Measurements from ENCODE around the gene MRGPRE.

Gene MRGPRE

DNA sequence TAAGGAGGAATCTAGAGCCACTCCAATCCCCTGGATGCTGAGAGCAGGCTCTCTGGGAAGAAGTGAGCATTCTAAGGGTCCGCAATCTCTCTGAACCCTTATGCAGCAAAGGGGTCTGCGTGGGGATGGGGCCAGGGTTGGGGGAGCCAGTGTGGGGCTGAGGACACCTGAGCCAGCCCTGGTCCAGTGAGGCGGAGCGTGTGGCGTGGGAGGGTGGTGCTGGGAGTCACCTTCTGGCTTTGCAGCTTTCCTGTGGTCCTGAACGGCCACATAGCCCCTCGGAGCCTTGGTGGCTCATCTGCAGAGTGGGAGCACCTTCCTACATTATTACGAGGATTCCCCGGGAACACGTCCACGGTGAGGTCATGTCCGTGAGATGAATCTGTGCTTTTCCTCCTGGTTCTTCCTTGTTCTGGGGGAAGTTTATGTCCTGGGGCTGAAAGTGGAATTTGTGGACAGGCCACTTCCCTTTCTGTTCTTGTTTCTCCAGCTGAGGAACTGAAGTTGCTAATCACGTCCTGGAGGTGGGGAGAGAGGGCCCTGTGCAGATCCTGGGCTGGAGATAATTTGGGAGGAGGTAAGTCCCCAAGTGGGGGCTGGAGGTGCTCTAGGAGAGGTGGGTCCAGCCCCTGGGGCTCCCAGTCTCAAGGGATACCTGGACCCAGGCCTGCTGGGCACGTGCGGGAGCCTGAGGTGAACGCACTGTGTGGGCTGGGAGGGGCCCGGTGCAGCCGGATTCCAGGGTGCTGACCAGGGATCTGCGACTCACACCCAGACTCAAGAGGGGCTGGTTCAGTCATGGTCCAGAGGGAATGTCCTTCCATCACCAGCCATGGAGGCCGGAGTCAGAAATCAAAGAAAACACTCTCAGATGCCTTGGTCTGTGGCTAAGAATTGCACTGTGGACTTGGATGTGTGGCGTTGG, 6.1 kb downstream of the MRGPRE start:
- CTCF ChIA-PET = no interaction called here
- WGBS (ENCODE audit: insufficient coverage) = 63% methylated on average over 14 of the region's 21 CpGs
- peak; percentile 12 to 34 (median 34) for DNase-seq
- Histone ChIP-seq H3K9me3 (ENCODE audit: control extremely low read depth in 1 of 5, control insufficient read depth in 4 of 5, insufficient read depth in 2 of 5, low read depth in 1 of 5, low read length in 4 of 5) (no peaks in the 10 kb centered on the region), H3K27ac (ENCODE audit: insufficient read depth in 1 of 2, low read depth in 1 of 2, low read length in 2 of 2, poor library complexity in 1 of 2, severe bottlenecking in 2 of 2) (no peak overlapping the region), H3K4me3 (ENCODE audit: control insufficient read depth in 1 of 7, extremely low read depth in 1 of 7, insufficient read depth in 4 of 7, low read depth in 2 of 7, low read length in 6 of 7) (no peak overlapping the region), H3K36me3 (ENCODE audit: control insufficient read depth in 4 of 4, insufficient read depth in 4 of 4, low read length in 3 of 4) (no peaks in the 10 kb centered on the region), H3K4me1 (ENCODE audit: control extremely low read depth in 1 of 4, control insufficient read depth in 4 of 4, insufficient read depth in 4 of 4, low read length in 3 of 4) (peaks cover 0 to 21% (median 13%) of the 10 kb centered on the region in 4 experiments), H3K27me3 (replicated peaks in 2 of 5; ENCODE audit: control insufficient read depth in 4 of 5, insufficient read depth in 5 of 5, low read length in 4 of 5) (no peaks in the 10 kb centered on the region)
- POLR2A ChIA-PET = no interaction called here

DNA sequence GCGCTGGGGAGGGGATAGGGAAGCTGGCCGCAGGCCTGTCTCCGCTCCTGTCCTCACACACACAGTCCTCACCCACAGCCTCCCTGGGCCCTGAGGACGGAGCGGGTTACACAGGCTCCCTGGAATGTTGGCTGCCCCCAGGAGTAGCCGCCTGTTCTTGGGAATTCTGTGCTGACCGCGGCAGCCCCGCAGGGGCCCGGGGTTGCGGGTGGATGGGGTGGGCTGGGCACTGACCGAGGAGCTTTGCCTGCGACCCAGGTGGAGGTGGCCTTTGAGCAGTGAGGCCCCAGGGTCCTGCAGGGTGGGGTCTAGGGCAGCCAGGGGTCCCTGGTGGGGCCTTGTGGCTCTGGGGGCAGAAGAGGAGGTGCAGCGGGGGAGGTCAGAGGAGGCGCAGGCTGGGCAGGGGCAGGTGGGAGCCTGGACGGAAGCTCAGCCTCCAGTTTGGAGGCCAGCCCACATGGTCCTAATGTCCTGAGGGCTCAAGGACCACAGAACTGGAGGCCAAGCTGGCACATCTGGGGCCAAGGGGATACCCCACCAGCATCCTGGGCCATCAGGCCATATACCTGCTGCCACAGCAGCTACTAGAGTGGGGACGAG, 7.0 kb downstream of the MRGPRE start:
- Histone ChIP-seq H3K9me3 (ENCODE audit: control extremely low read depth in 1 of 5, control insufficient read depth in 4 of 5, insufficient read depth in 2 of 5, low read depth in 1 of 5, low read length in 4 of 5) (no peaks in the 10 kb centered on the region), H3K4me1 (ENCODE audit: control extremely low read depth in 1 of 4, control insufficient read depth in 4 of 4, insufficient read depth in 4 of 4, low read length in 3 of 4) (peaks cover 0 to 26% (median 13%) of the 10 kb centered on the region in 4 experiments), H3K27me3 (replicated peaks in 2 of 5; ENCODE audit: control insufficient read depth in 4 of 5, insufficient read depth in 5 of 5, low read length in 4 of 5) (no peaks in the 10 kb centered on the region), H3K36me3 (ENCODE audit: control insufficient read depth in 4 of 4, insufficient read depth in 4 of 4, low read length in 3 of 4) (no peaks in the 10 kb centered on the region), H3K27ac (ENCODE audit: insufficient read depth in 1 of 2, low read depth in 1 of 2, low read length in 2 of 2, poor library complexity in 1 of 2, severe bottlenecking in 2 of 2) (no peak overlapping the region), H3K4me3 (ENCODE audit: control insufficient read depth in 1 of 7, extremely low read depth in 1 of 7, insufficient read depth in 4 of 7, low read depth in 2 of 7, low read length in 6 of 7) (no peak overlapping the region)
- WGBS (ENCODE audit: insufficient coverage) = 97% methylated on average over 7 of the region's 17 CpGs
- ChIA-PET POLR2A (no interaction called here), CTCF (interaction anchor here (1.4 to 1.7 kb wide), 2 partner anchors 11 to 116 kb away, joined by 4 read pairs; no protein-coding TSS in a partner anchor)
- no peak for DNase-seq

DNA sequence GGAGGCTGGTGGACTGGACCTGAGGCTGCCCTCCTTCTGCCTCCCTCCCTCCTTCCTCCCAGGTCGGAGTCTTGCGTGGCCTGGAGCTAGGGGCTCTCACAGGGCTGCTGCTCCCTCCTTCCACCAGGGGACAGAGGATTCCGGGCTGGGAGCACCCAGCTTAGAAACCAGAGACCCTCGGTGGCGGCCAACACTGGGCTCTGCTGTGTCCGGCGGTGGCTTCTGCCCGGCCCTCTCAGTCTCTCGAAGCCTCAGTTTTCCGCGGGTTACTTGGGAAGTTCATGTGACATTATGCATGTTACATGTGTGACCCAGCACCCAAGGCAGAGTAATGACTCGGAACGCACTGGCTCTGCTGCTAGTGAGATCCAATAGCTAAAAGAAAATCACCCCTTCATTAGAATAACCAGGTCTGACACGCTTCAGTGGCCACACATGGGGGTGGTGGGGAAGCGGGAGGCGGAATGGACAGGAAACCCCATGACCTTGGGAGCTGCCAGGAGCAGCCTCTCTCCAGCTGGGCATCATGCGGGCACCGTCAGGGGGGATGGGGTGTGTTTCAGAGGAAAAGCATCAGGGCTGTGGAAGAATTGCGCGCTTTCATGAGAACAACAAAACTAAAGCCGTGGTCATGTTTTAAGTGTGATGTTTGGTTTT, 7.7 kb downstream of the MRGPRE start:
- ChIA-PET CTCF (interaction anchor here (1.4 to 5.5 kb wide), 3 partner anchors 10 to 116 kb away, joined by 4 to 32 read pairs (median 4); no protein-coding TSS in a partner anchor), POLR2A (no interaction called here)
- no peak overlapping the region for H3K27ac ChIP-seq (ENCODE audit: insufficient read depth in 1 of 2, low read depth in 1 of 2, low read length in 2 of 2, poor library complexity in 1 of 2, severe bottlenecking in 2 of 2)
- no peak overlapping the region for H3K4me3 ChIP-seq (ENCODE audit: control insufficient read depth in 1 of 7, extremely low read depth in 1 of 7, insufficient read depth in 4 of 7, low read depth in 2 of 7, low read length in 6 of 7)
- H3K27me3 ChIP-seq (replicated peaks in 2 of 5; ENCODE audit: control insufficient read depth in 4 of 5, insufficient read depth in 5 of 5, low read length in 4 of 5) = no peaks in the 10 kb centered on the region
- no peaks in the 10 kb centered on the region for H3K9me3 ChIP-seq (ENCODE audit: control extremely low read depth in 1 of 5, control insufficient read depth in 4 of 5, insufficient read depth in 2 of 5, low read depth in 1 of 5, low read length in 4 of 5)
- H3K36me3 ChIP-seq (ENCODE audit: control insufficient read depth in 4 of 4, insufficient read depth in 4 of 4, low read length in 3 of 4) = no peaks in the 10 kb centered on the region
- no peak for DNase-seq
- 95% methylated on average over 16 of the region's 21 CpGs for WGBS (ENCODE audit: insufficient coverage)
- H3K4me1 ChIP-seq (ENCODE audit: control extremely low read depth in 1 of 4, control insufficient read depth in 4 of 4, insufficient read depth in 4 of 4, low read length in 3 of 4) = peaks cover 0 to 26% (median 13%) of the 10 kb centered on the region in 4 experiments

DNA sequence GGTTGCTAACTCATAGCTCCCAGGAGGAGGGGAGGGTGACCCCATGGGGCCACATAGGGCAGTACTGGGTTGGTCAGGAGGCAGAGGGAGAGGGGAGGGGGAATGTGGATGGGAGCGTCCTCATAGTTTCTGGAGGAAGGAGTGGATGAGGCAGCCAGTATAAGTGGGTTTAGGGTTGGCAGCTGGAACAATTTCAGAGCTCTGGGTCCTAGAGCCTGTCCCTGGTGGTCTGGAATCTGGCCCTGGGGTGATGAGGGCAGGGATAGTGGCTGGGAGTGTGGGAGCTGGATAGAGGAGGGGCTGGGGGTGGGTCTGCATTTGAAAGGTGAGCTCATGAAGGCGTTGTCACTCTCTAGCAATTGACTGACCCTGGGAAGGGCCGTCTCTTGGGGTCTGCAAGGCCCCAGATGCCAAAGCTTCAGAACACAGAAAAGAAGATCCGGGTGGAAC, 8.3 kb downstream of the MRGPRE start:
- ChIA-PET POLR2A (interaction anchor here (0.6 kb wide), 1 partner anchor 915 kb away, joined by 3 read pairs; no protein-coding TSS in a partner anchor), CTCF (interaction anchor here (1.0 to 5.5 kb wide), 5 partner anchors 9 to 129 kb away, joined by 3 to 32 read pairs (median 4); no protein-coding TSS in a partner anchor)
- WGBS (ENCODE audit: insufficient coverage) = 94% methylated on average over 2 of the region's 4 CpGs
- no peak for DNase-seq
- no peak overlapping the region for H3K4me3 ChIP-seq (ENCODE audit: control insufficient read depth in 1 of 7, extremely low read depth in 1 of 7, insufficient read depth in 4 of 7, low read depth in 2 of 7, low read length in 6 of 7)
- no peak overlapping the region for H3K27ac ChIP-seq (ENCODE audit: insufficient read depth in 1 of 2, low read depth in 1 of 2, low read length in 2 of 2, poor library complexity in 1 of 2, severe bottlenecking in 2 of 2)
- no peaks in the 10 kb centered on the region for H3K27me3 ChIP-seq (replicated peaks in 2 of 5; ENCODE audit: control insufficient read depth in 4 of 5, insufficient read depth in 5 of 5, low read length in 4 of 5)
- no peaks in the 10 kb centered on the region for H3K36me3 ChIP-seq (ENCODE audit: control insufficient read depth in 4 of 4, insufficient read depth in 4 of 4, low read length in 3 of 4)
- H3K4me1 ChIP-seq (ENCODE audit: control extremely low read depth in 1 of 4, control insufficient read depth in 4 of 4, insufficient read depth in 4 of 4, low read length in 3 of 4) = peaks cover 0 to 26% (median 13%) of the 10 kb centered on the region in 4 experiments
- H3K9me3 ChIP-seq (ENCODE audit: control extremely low read depth in 1 of 5, control insufficient read depth in 4 of 5, insufficient read depth in 2 of 5, low read depth in 1 of 5, low read length in 4 of 5) = no peaks in the 10 kb centered on the region

DNA sequence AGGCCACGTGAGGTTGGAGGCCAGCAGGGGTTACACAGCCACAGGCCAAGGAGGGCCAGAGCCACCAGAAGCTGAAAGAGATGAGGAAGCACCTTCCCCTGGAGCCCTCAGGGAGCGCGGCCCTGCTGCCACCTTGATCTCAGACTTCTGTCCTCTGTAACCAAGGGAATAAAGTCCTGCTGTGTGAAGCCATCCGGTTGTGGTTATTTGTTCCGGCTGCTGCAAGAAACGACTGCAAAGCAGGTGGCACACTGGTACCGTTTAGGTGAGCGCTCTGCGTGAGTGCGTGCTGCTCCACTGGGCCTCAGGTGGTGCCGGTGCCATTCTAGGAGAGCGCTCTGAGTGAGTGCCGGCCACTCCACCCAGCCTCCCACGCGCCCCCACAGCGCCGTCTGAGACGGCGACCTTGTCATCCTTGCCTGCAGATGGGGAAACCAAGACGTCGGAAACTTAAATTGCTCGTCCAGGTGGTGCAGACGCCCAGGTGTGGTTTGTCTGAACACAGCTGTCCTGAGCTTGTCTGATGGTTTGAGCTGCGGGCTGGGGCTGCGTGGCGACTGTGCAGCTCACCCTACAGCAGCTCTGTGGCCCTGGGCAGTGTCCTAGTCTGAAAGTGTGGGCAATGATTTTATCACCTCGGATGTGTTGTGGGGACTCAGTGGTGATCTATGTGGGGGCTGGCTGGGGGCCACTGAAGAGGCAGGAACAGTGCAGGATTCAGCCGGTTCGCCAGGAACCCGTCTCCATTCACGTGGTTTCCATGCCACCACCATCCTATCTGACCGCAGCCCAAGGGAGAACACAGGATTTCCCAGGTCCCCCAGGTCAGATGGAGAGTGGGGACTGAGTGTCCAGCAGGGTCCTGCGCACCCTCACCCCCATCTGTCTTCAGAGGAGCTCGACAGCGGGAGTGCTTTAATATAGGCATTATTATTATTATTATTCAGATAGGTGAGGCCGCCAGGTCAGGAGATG, 9.0 kb downstream of the MRGPRE start:
- H3K27me3 ChIP-seq (replicated peaks in 2 of 5; ENCODE audit: control insufficient read depth in 4 of 5, insufficient read depth in 5 of 5, low read length in 4 of 5) = no peaks in the 10 kb centered on the region
- H3K4me1 ChIP-seq (ENCODE audit: control extremely low read depth in 1 of 4, control insufficient read depth in 4 of 4, insufficient read depth in 4 of 4, low read length in 3 of 4) = peaks cover 0 to 26% (median 12%) of the 10 kb centered on the region in 4 experiments
- peak; percentile 59 to 96 (median 86) for DNase-seq
- H3K27ac ChIP-seq (ENCODE audit: insufficient read depth in 1 of 2, low read depth in 1 of 2, low read length in 2 of 2, poor library complexity in 1 of 2, severe bottlenecking in 2 of 2) = no peak overlapping the region
- POLR2A ChIA-PET = interaction anchor here (0.6 to 0.7 kb wide), 2 partner anchors 20 to 915 kb away, joined by 3 read pairs; no protein-coding TSS in a partner anchor
- no peaks in the 10 kb centered on the region for H3K36me3 ChIP-seq (ENCODE audit: control insufficient read depth in 4 of 4, insufficient read depth in 4 of 4, low read length in 3 of 4)
- WGBS (ENCODE audit: insufficient coverage) = 73% methylated on average over 29 of the region's 36 CpGs
- CTCF ChIA-PET = interaction anchor here (0.8 to 5.5 kb wide), 6 partner anchors 10 to 186 kb away, joined by 3 to 32 read pairs (median 3); no protein-coding TSS in a partner anchor
- no peak overlapping the region for H3K4me3 ChIP-seq (ENCODE audit: control insufficient read depth in 1 of 7, extremely low read depth in 1 of 7, insufficient read depth in 4 of 7, low read depth in 2 of 7, low read length in 6 of 7)
- H3K9me3 ChIP-seq (ENCODE audit: control extremely low read depth in 1 of 5, control insufficient read depth in 4 of 5, insufficient read depth in 2 of 5, low read depth in 1 of 5, low read length in 4 of 5) = no peaks in the 10 kb centered on the region
